Measurements from ENCODE around the gene ATP6V1G3. TPM values are rescaled to one million over a fixed set of nuclear protein-coding genes. Genes with fewer than 3 reads are reported as not detected.
"Not testable (repeated sequence)": the region's sequence is repeated elsewhere in the genome, so short reads cannot be mapped to it uniquely, and the experiment has no call there.

Gene ATP6V1G3
- total RNA-seq, 1 donor: 0.43 TPM

DNA sequence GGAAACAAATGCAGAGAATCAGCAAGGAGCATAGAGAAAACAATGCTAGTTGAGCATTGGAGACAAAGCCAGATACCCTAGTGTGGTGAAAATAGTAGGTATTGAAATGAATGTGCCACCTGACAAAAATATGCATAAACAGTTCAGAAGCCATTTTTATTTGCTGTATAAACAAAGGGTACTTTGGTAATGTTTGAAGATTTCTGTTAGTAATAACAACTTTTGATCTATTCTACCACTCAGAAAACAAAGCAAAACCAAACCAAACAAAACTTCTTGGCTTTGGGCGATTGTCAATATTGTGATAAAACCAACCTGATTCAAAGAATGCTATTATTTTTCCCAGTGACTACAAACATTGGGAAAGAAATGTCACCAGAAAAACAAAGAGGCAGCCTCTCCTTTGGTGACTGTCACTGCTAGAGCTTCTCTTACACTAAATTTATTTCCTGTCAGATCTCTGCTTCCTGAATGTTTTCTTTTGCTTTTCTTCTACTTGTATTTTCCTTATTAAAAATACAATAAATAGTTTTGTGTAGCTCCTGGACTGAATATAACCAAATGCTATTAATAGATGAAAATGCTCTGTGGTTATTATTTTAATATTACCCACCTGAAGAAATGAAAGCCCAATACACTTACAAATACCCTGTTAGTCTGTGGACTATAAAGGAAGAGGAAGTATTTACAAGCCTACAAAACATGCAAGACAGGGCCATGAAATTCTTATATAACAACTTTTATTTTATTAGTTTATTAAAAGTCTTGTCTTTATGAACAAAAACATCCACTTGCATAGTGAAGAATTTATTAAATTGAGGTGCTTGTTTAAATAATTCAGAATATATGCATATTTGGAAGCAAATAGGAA lies 5.7 kb downstream of the ATP6V1G3 start:
- TF ChIP-seq, protein P1, sequence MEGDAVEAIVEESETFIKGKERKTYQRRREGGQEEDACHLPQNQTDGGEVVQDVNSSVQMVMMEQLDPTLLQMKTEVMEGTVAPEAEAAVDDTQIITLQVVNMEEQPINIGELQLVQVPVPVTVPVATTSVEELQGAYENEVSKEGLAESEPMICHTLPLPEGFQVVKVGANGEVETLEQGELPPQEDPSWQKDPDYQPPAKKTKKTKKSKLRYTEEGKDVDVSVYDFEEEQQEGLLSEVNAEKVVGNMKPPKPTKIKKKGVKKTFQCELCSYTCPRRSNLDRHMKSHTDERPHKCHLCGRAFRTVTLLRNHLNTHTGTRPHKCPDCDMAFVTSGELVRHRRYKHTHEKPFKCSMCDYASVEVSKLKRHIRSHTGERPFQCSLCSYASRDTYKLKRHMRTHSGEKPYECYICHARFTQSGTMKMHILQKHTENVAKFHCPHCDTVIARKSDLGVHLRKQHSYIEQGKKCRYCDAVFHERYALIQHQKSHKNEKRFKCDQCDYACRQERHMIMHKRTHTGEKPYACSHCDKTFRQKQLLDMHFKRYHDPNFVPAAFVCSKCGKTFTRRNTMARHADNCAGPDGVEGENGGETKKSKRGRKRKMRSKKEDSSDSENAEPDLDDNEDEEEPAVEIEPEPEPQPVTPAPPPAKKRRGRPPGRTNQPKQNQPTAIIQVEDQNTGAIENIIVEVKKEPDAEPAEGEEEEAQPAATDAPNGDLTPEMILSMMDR (IDR thresholded peaks at IDR 0.05; ENCODE audit: insufficient read depth, low read depth, low read length): no peak
- DNase-seq (ENCODE audit: low read depth): no peak
- H3K4me3 ChIP-seq (ENCODE audit: low read depth, low read length): no peak overlapping the region

DNA sequence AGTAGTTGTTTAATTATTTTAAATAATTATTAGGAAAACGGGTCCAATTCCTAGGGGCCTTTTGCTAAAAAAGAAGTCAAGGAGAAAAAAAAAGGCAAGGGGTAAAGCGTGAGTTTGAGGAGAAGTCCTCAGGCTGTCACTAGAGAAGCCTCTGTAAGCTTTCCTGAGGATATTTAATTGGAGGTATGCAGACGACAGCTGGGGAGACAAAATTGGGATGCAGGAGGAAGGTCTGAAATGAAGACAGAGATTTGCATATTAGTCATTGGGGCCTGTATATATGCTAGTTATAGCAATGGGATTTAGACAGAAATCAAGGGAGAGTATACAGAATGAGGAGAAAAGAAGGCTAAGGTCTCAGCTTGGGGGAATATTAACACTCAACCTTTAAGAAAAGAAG lies 8.6 kb downstream of the ATP6V1G3 start:
- no peak overlapping the region for H3K4me3 ChIP-seq (ENCODE audit: low read depth, low read length)
- TF ChIP-seq, protein P1 (IDR thresholded peaks at IDR 0.05; ENCODE audit: insufficient read depth, low read depth, low read length): no peak
- DNase-seq (ENCODE audit: low read depth): no peak

DNA sequence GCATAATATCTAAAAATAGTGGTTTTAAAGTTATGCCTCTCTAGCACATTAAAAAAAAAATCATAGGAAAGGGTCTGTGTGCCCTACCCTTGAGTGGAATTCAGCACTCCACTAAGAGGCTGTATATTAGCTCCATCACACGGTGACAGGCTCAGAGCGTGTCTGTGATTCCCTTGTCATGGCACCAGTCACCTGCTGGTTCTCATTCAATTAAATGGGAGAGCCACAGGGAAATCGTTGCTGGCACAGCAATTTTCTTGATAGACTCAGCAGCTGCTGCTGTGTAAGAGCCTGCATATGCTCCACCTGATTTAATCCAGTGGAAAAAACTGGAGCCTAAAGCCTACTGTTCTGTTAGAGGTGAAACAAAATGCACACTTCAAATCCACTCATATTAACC lies 9.5 kb downstream of the ATP6V1G3 start:
- no peak overlapping the region for H3K4me3 ChIP-seq (ENCODE audit: low read depth, low read length)
- DNase-seq (ENCODE audit: low read depth): no peak
- TF ChIP-seq, protein P1 (IDR thresholded peaks at IDR 0.05; ENCODE audit: insufficient read depth, low read depth, low read length): no peak

DNA sequence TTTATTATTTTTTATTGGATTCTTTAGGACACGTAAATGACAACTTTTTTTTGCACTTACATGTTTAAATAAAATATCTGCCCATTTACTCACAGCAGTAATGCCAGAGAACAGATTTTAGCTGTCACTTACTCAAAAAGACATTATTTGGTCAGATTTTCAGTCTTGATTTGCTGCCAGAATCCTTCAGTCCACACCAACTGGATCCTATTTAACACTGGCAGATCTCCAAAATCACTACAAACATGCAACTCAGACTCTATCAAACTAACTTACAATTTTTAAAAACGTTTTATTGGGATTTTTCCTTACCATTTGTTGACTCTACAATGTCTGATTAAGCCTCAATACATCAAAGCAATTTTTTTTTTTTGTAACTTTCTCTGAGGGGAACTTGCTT lies 11.1 kb downstream of the ATP6V1G3 start:
- TF ChIP-seq, protein P1 (IDR thresholded peaks at IDR 0.05; ENCODE audit: insufficient read depth, low read depth, low read length): no peak
- no peak overlapping the region for H3K4me3 ChIP-seq (ENCODE audit: low read depth, low read length)
- DNase-seq (ENCODE audit: low read depth): peak; percentile 57

DNA sequence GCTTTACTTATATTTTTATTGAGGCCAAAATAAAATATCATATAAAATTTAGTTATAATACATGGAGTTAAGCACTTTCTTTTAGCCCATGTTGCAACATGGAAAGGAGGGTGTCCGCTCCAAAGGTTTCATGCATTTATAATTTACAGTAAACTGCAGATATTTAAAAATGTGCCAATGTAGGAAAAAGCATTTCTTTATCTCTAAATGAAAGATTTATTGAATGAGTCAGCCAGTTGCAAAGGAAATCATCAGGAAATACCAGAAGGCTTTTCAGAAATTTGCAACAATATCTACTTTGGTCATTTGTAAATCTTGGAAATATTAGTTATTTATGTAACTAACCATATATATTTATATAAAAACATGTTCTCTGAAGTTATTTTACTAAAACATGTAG lies 12.1 kb downstream of the ATP6V1G3 start:
- peak; percentile 56 for DNase-seq (ENCODE audit: low read depth)
- no peak overlapping the region for H3K4me3 ChIP-seq (ENCODE audit: low read depth, low read length)
- TF ChIP-seq, protein P1 (IDR thresholded peaks at IDR 0.05; ENCODE audit: insufficient read depth, low read depth, low read length): no peak

DNA sequence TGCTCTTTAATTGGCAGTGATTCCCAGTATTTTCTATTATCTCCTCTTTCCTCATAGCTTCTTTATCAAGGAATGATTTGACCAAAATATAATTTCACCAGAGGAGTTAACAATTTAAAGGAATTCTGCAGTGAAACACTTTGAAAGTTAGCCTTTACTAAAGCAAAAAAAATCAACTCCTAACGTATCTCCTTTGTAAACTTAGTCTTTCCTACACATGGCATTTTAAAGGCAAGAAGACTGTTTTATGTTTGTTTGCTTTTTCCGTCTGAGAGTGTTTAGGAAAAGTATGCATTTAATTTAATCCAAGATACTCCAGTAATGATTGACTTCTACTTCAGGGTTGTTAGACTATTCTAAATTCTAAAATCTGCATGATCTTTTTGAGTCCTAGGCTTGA lies 15.9 kb downstream of the ATP6V1G3 start:
- TF ChIP-seq, protein P1 (IDR thresholded peaks at IDR 0.05; ENCODE audit: insufficient read depth, low read depth, low read length): no peak
- DNase-seq (ENCODE audit: low read depth): no peak
- H3K4me3 ChIP-seq (ENCODE audit: low read depth, low read length): no peak overlapping the region

DNA sequence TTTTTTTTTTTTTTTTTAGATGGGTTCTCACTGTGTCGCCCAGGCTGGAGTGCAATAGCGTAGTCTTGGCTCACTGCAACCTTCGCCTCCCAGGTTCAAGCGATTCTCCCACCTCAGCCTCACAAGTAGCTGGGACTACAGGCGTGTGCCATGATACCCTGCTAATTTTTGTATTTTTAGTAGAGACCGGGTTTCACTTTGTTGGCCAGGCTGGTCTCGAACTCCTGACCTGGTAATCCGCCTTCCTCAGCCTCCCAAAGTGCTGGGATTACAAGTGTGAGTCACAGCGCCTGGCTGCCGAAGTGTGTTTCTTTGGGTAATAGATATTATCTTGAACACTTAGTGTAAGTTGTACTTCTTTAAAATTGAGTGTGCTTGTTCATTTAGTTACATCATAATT lies 16.4 kb downstream of the ATP6V1G3 start:
- H3K4me3 ChIP-seq (ENCODE audit: low read depth, low read length): not testable (repeated sequence)
- peak; percentile 7 for DNase-seq (ENCODE audit: low read depth)

Data from fibroblast of villous mesenchyme (primary cell).